Measurements from ENCODE around the gene MPC1L.
"Not testable (repeated sequence)": the region's sequence is repeated elsewhere in the genome, so short reads cannot be mapped to it uniquely, and the experiment has no call there.

MPC1L gene

DNA sequence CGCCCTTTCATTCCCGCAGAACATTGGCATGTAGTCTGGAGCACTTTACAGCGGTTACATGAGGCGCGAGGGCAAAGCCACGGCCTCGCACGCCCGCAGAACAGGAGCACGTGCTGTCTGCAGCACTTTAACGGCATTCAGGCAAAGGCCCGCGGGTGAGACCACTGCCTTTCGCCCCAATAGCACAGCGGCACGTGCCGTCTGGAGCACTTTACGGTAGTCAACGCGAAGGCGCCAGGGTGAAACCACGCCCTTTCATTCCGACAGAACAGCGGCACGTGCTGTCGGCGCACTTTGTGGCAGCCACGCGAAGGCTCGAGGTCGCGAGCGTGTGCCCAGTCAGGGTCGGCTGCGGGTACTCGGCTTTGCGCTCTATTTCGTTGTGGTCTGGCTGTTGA, at the start of gene MPC1L:
MPC1L (plus strand) TSS at position 290 of the 398 bp plus-strand sequence. CDS start 138 bp downstream, outside the sequence.
- no peak for DNase-seq (ENCODE audit: low spot score)

GRCh38 chrX:40573763-40574162, 49.5 kb upstream of the MPC1L start:
- DNase-seq (ENCODE audit: low spot score) = peak; percentile 11

GRCh38 chrX:40575411-40575810, 47.8 kb upstream of the MPC1L start:
- DNase-seq (ENCODE audit: low spot score) = not testable (repeated sequence)

DNA sequence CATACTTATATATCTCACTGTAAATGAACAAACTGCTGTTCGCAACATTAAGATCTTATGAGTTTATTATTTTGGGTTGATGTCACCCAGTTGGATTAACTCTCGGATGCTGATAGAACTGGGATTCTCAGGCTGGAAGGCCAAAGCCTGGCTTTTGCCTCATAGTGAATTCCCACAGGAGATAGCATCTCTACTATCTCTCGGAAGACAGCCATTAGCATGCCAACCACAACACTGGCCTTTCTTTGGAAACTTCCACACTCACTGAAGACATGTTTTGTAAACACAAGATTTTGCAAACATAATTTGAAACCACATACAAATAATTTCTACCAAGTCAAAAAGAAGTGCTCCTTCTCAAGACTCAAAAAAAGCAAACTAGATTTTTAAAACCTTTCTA, 46.9 kb upstream of the MPC1L start:
- no peak for DNase-seq (ENCODE audit: low spot score)

DNA sequence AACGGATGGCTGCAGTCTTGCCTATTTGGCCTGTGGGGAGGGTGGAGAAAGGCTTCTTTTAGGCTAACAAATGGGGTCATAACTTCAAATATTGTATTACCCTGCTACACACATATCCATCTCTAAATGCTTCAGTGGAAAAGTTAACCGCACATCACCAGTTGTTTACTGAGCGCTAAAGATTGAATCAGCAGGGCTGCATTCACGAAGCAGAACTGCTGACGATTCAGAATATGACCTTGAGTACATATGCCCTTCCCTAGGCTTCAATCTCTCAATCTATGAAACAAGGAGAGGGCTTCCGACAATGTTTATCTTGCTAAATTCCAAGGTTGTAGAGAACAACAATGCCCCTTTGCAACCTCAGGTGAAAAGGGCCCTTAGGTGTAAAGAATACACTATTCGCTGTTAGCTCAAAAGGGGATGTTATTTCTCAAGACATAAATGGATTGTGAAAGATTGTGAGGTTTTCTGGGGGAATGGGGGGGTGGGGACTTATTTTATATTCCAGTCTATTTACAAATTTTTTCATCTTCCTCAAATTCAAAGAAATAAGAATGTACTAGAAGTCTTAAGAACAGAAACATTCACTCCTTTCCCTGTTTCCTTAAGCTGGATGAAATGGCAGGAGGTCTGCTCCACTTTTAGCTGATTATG, 45.1 kb upstream of the MPC1L start:
- DNase-seq (ENCODE audit: low spot score) = no peak

GRCh38 chrX:40579141-40579540, 44.1 kb upstream of the MPC1L start:
- no peak for DNase-seq (ENCODE audit: low spot score)

GRCh38 chrX:40579900-40580536, 43.2 kb upstream of the MPC1L start:
- no peak for DNase-seq (ENCODE audit: low spot score)

GRCh38 chrX:40580537-40581335, 42.5 kb upstream of the MPC1L start, which contains the start of gene ATP6AP2:
ATP6AP2 (plus strand) TSS chrX:40580970; CDS start chrX:40581066, 96 bp downstream.
- peak; percentile 97 for DNase-seq (ENCODE audit: low spot score)

DNA sequence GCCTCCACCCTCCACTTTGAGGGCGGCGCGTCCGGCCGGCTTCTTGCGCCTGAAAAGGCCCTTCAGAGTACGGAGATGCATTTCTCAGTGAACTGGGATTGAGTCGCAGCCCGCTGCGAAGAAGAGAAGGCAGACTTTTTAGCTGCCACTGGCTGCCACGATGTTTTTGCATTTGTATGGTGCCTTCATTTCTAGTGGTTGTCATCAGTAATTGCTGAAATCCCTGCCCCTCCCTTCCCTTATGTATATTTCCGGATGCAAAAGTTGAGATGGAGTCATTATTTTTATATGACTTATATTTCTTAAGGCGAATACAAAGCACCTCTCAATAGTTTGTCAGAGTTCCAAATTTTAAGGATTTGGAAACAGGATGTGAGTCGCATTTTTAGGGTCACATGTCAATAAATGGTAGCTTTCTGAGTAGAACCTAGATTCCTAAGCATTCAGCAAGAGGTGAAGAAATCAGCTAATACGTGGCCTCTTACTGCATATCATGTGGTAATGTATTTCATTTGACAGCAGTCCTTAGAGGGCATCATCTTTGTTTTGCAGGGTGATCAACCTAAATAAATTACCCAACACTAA, 41.8 kb upstream of the MPC1L start:
- DNase-seq (ENCODE audit: low spot score) = peak; percentile 6

GRCh38 chrX:40582178-40582577, 41.0 kb upstream of the MPC1L start:
- not testable (repeated sequence) for DNase-seq (ENCODE audit: low spot score)

DNA sequence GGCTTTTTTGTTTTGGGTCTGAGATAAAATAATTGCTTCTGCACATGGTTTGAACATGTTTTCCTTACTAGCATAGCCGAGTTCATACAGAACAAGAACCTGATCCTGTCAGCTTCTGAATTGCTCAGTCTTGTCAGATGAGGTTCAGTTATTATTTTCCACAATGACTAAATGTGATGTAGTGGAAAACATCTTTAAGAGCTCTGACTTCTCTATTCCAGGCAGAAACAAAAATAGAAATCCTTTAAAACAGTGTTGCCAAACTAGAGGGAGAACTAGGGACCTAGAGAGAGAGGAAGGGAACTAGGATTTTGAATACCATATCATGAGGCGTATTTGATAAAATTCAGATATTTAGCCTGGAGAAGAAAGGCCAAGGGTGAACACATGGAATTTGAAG, 40.4 kb upstream of the MPC1L start:
- DNase-seq (ENCODE audit: low spot score) = no peak

DNA sequence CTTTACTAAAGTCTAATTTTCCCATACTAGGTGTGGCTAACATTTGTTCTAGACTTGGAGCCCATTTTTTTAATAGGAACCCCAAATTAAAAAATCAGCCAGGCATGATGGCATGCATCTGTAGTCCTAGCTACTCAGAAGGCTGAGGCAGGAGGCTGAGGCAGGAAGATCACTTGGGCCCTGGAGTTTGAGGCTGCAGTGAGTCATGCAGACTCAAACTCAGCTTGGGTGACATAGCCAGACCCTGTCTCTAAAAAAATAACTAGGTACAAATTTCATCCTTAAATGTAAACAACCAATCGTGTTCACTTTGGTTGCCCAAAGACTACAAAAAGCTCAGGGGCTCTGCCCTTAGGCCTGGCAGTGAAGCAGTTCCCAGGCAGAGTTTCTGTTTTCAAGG, 35.6 kb upstream of the MPC1L start:
- DNase-seq (ENCODE audit: low spot score) = not testable (repeated sequence)

- peak; percentile 21 for DNase-seq (ENCODE audit: low spot score)
Measured at GRCh38 chrX:40589616-40590321, 33.5 kb upstream of the MPC1L start.

- DNase-seq (ENCODE audit: low spot score) = no peak
Measured at GRCh38 chrX:40603446-40603845, 19.8 kb upstream of the MPC1L start.

- DNase-seq (ENCODE audit: low spot score) = no peak
Measured at GRCh38 chrX:40607381-40607780, 15.8 kb upstream of the MPC1L start.

- no peak for DNase-seq (ENCODE audit: low spot score)
Measured at GRCh38 chrX:40612511-40612910, 10.7 kb upstream of the MPC1L start.

GRCh38 chrX:40615976-40616375, 7.3 kb upstream of the MPC1L start:
- DNase-seq (ENCODE audit: low spot score) = no peak

- no peak for DNase-seq (ENCODE audit: low spot score)
Measured at GRCh38 chrX:40617566-40617965, 5.7 kb upstream of the MPC1L start.

DNA sequence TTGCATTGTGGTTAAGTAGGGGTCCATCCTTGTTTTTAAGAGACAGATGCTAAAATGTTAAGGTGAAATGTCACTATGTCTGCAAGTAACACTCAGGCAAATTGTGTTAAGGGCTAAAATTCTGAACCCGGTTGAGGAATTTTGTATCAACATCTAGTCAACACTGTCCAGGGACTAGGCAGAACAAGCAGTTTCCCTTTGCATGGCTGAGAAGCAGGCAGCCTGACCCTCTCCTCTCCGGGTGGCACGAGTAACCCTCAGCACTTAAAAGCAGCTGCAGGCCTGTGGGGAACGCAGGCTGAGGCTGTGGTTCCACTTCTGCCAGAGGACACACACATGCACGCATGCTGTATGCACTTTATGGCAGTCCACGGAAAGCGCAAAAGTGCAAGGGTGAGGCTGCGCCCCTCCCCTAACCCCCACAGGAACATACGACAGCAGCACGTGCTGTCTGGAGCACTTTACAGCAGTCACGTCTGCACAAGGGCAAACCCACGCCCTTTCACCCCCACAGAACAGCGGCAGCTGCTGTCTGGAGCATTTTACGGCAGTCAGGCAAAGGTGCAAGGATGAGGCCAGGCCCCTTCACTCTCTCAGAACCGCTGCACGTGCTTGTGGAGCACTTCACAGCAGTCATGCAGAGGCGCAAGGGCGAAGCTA, 619 bp upstream of the MPC1L start:
- DNase-seq (ENCODE audit: low spot score) = no peak

GRCh38 chrX:40623665-40624064, 437 bp downstream of the MPC1L start:
- DNase-seq (ENCODE audit: low spot score) = no peak

GRCh38 chrX:40625294-40625693, 2.1 kb downstream of the MPC1L start:
- no peak for DNase-seq (ENCODE audit: low spot score)

Data from SW480 (cell line).